Measurements from ENCODE around the gene CAPN3.
A peak's percentile ranks its signal among the peaks of the same experiment; 100 is the strongest.

Gene CAPN3

DNA sequence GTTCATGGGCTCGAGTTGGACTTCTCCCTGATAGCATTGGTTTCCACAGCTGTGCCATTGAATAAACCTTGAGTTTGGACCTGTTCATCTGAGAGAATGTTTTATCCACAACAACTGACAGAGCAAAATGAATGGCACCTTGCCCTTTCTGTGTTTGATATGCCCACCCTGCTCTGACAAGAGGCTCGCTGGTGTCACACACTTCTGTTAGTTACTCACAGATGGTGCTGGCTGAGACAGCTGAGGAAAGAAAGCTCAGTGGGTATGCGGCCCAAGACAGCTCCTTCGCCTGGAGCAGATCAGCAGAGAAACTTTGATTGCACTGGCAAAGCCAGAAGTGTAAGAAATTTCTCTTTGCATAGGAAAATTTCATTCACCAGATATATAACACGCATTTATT, 2.5 kb upstream of the CAPN3 start:
- no peaks in the 10 kb centered on the region for H3K4me1 ChIP-seq (ENCODE audit: insufficient read depth, low read length)
- H3K4me3 ChIP-seq (ENCODE audit: low read length), result no peak overlapping the region
- H3K27ac ChIP-seq (ENCODE audit: low read depth, low read length), result no peak overlapping the region
- H3K9ac ChIP-seq (ENCODE audit: low read depth, low read length), result no peak overlapping the region
- H3K9me3 ChIP-seq (ENCODE audit: insufficient read depth, low read depth, low read length), result no peaks in the 10 kb centered on the region
- no peaks in the 10 kb centered on the region for H3K27me3 ChIP-seq (ENCODE audit: insufficient read depth, low read length)
- 91% methylated on average over 5 of the region's 5 CpGs for WGBS
- no peaks in the 10 kb centered on the region for H3K36me3 ChIP-seq (ENCODE audit: insufficient read depth, low read length)

DNA sequence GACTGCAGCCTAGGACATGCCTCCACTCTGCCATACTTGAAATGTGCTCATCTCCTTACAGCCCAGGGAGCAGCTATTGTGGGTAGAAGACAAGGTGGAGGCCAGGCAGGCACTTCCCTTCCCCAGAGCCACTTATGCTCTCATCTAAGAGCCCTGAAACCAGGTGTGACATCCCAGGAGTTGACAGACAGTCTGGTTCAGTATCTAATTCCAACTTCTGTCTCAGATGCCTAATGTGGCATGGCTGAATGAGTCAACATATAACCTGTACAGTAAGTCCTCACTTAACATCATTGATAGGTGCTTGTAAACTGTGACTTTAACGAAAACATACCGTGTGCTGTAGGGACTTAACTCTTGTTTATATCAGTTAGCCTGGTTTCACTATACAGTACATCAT, 1.2 kb upstream of the CAPN3 start:
- Histone ChIP-seq H3K4me3 (ENCODE audit: low read length) (no peak overlapping the region), H3K36me3 (ENCODE audit: insufficient read depth, low read length) (no peaks in the 10 kb centered on the region), H3K4me1 (ENCODE audit: insufficient read depth, low read length) (peaks cover 7% of the 10 kb centered on the region), H3K27me3 (ENCODE audit: insufficient read depth, low read length) (no peaks in the 10 kb centered on the region), H3K27ac (ENCODE audit: low read depth, low read length) (no peak overlapping the region), H3K9ac (ENCODE audit: low read depth, low read length) (no peak overlapping the region), H3K9me3 (ENCODE audit: insufficient read depth, low read depth, low read length) (no peaks in the 10 kb centered on the region)
- WGBS, result 96% methylated on average over 2 of the region's 2 CpGs

GRCh38 chr15:42359985-42360384, 684 bp downstream of the CAPN3 start:
- Histone ChIP-seq H3K27ac (ENCODE audit: low read depth, low read length) (no peak overlapping the region), H3K4me3 (ENCODE audit: low read length) (no peak overlapping the region), H3K9ac (ENCODE audit: low read depth, low read length) (no peak overlapping the region), H3K27me3 (ENCODE audit: insufficient read depth, low read length) (peaks cover 1% of the 10 kb centered on the region; the same call in 1 of the 2 replicates), H3K36me3 (ENCODE audit: insufficient read depth, low read length) (no peaks in the 10 kb centered on the region), H3K4me1 (ENCODE audit: insufficient read depth, low read length) (peaks cover 17% of the 10 kb centered on the region), H3K9me3 (ENCODE audit: insufficient read depth, low read depth, low read length) (no peaks in the 10 kb centered on the region)
- 75% methylated on average over 6 of the region's 7 CpGs for WGBS

- no peaks in the 10 kb centered on the region for H3K36me3 ChIP-seq (ENCODE audit: insufficient read depth, low read length)
Measured at GRCh38 chr15:42360535-42361112, 1.3 kb downstream of the CAPN3 start.

GRCh38 chr15:42363487-42363886, 4.2 kb downstream of the CAPN3 start:
- peak overlapping the region; percentile 51; the same call in 1 of the 2 replicates for H3K27ac ChIP-seq (ENCODE audit: low read depth, low read length)
- no peak overlapping the region for H3K9ac ChIP-seq (ENCODE audit: low read depth, low read length)
- no peak overlapping the region for H3K4me3 ChIP-seq (ENCODE audit: low read length)
- H3K36me3 ChIP-seq (ENCODE audit: insufficient read depth, low read length), result no peaks in the 10 kb centered on the region
- H3K4me1 ChIP-seq (ENCODE audit: insufficient read depth, low read length), result peaks cover 17% of the 10 kb centered on the region
- H3K9me3 ChIP-seq (ENCODE audit: insufficient read depth, low read depth, low read length), result peaks cover 8% of the 10 kb centered on the region
- WGBS, result no CpG with 5 or more reads among the region's 3 CpGs
- peaks cover 3% of the 10 kb centered on the region; the same call in 1 of the 2 replicates for H3K27me3 ChIP-seq (ENCODE audit: insufficient read depth, low read length)

More at GRCh38 chr15:42360535-42361112, 1.3 kb downstream of the CAPN3 start:
- Histone ChIP-seq H3K4me1 (ENCODE audit: insufficient read depth, low read length) (peaks cover 17% of the 10 kb centered on the region), H3K9ac (ENCODE audit: low read depth, low read length) (no peak overlapping the region), H3K4me3 (ENCODE audit: low read length) (no peak overlapping the region), H3K9me3 (ENCODE audit: insufficient read depth, low read depth, low read length) (no peaks in the 10 kb centered on the region), H3K27me3 (ENCODE audit: insufficient read depth, low read length) (peaks cover 3% of the 10 kb centered on the region; the same call in 1 of the 2 replicates), H3K27ac (ENCODE audit: low read depth, low read length) (no peak overlapping the region)
- WGBS, result 95% methylated on average over 5 of the region's 5 CpGs

- peaks cover 12% of the 10 kb centered on the region for H3K9me3 ChIP-seq (ENCODE audit: insufficient read depth, low read depth, low read length)
- H3K27me3 ChIP-seq (ENCODE audit: insufficient read depth, low read length), result peaks cover 3% of the 10 kb centered on the region; the same call in 1 of the 2 replicates
- H3K9ac ChIP-seq (ENCODE audit: low read depth, low read length), result no peak overlapping the region
- no peak overlapping the region for H3K4me3 ChIP-seq (ENCODE audit: low read length)
- no peaks in the 10 kb centered on the region for H3K36me3 ChIP-seq (ENCODE audit: insufficient read depth, low read length)
- H3K27ac ChIP-seq (ENCODE audit: low read depth, low read length), result peak overlapping the region; percentile 51; the same call in 1 of the 2 replicates
- peaks cover 17% of the 10 kb centered on the region for H3K4me1 ChIP-seq (ENCODE audit: insufficient read depth, low read length)
Measured at GRCh38 chr15:42363942-42364341, 4.6 kb downstream of the CAPN3 start.

- H3K27me3 ChIP-seq (ENCODE audit: insufficient read depth, low read length), result peaks cover 3% of the 10 kb centered on the region; the same call in 1 of the 2 replicates
- peaks cover 17% of the 10 kb centered on the region for H3K4me1 ChIP-seq (ENCODE audit: insufficient read depth, low read length)
- no peaks in the 10 kb centered on the region for H3K36me3 ChIP-seq (ENCODE audit: insufficient read depth, low read length)
- no peak overlapping the region for H3K9ac ChIP-seq (ENCODE audit: low read depth, low read length)
- no peak overlapping the region for H3K27ac ChIP-seq (ENCODE audit: low read depth, low read length)
- H3K4me3 ChIP-seq (ENCODE audit: low read length), result no peak overlapping the region
- 97% methylated on average over 1 of the region's 1 CpG for WGBS
- H3K9me3 ChIP-seq (ENCODE audit: insufficient read depth, low read depth, low read length), result peaks cover 14% of the 10 kb centered on the region
Measured at GRCh38 chr15:42364529-42364928, 5.2 kb downstream of the CAPN3 start.

DNA sequence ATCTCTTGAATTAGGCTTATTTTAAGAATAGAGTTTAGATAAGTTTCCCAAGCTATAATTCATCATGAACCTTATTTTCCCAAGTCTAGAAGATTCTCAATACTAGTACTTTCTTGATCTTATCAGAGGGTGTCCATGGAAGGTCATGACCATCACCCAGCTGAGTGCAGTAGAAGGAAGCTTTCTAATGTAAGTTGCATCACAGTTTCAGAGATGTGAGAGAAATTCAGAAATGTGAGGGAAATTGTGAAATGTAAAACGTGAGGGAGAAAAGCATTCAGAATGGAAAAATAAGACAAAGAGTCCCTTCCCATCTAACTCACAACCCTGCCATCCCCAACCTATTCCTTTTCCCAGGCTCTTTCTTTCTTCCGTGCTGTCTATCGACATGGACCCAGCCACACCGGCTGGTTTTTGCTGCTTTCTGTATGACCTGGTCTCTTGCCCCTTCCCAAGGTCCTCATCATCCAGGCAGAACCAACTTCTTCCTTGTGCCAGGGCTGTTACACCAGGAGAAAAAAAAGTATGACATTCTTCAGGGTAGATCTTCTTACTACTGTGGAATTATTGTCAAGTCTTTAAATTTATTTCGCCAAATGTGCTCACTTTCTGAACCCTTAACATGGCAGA, 6.7 kb downstream of the CAPN3 start:
- Histone ChIP-seq H3K27me3 (ENCODE audit: insufficient read depth, low read length) (peaks cover 3% of the 10 kb centered on the region; the same call in 1 of the 2 replicates), H3K4me1 (ENCODE audit: insufficient read depth, low read length) (peaks cover 17% of the 10 kb centered on the region), H3K27ac (ENCODE audit: low read depth, low read length) (no peak overlapping the region), H3K4me3 (ENCODE audit: low read length) (no peak overlapping the region), H3K9me3 (ENCODE audit: insufficient read depth, low read depth, low read length) (peaks cover 18% of the 10 kb centered on the region), H3K36me3 (ENCODE audit: insufficient read depth, low read length) (no peaks in the 10 kb centered on the region), H3K9ac (ENCODE audit: low read depth, low read length) (no peak overlapping the region)
- over 99% methylated on average over 5 of the region's 5 CpGs for WGBS

GRCh38 chr15:42367041-42367440, 7.7 kb downstream of the CAPN3 start:
- no peaks in the 10 kb centered on the region for H3K36me3 ChIP-seq (ENCODE audit: insufficient read depth, low read length)
- 82% methylated on average over 5 of the region's 5 CpGs for WGBS
- H3K27ac ChIP-seq (ENCODE audit: low read depth, low read length), result no peak overlapping the region
- H3K9me3 ChIP-seq (ENCODE audit: insufficient read depth, low read depth, low read length), result peaks cover 22% of the 10 kb centered on the region
- no peak overlapping the region for H3K9ac ChIP-seq (ENCODE audit: low read depth, low read length)
- H3K4me1 ChIP-seq (ENCODE audit: insufficient read depth, low read length), result peaks cover 17% of the 10 kb centered on the region
- no peak overlapping the region for H3K4me3 ChIP-seq (ENCODE audit: low read length)
- peaks cover 3% of the 10 kb centered on the region; the same call in 1 of the 2 replicates for H3K27me3 ChIP-seq (ENCODE audit: insufficient read depth, low read length)

DNA sequence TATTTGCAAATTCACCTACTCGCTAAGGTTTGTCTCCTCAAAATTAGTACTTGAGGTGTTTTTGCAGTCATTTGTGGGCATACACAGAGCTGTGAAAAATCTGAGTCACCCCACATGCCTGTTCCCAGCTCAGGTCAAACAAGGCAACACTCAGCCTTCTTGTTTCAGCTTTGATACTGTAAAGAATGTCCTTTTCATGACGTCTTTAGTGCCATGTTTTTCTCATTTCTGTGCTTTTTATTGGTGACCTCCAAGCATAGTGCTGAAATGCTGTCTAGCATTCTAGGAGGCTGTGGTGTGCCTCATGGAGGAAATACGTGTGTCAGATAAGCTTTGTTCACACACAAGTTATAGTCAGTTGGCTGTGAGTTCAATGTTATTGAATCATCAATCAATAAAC, 8.8 kb downstream of the CAPN3 start:
- 94% methylated on average over 3 of the region's 3 CpGs for WGBS
- peaks cover 3% of the 10 kb centered on the region; the same call in 1 of the 2 replicates for H3K27me3 ChIP-seq (ENCODE audit: insufficient read depth, low read length)
- no peak overlapping the region for H3K9ac ChIP-seq (ENCODE audit: low read depth, low read length)

DNA sequence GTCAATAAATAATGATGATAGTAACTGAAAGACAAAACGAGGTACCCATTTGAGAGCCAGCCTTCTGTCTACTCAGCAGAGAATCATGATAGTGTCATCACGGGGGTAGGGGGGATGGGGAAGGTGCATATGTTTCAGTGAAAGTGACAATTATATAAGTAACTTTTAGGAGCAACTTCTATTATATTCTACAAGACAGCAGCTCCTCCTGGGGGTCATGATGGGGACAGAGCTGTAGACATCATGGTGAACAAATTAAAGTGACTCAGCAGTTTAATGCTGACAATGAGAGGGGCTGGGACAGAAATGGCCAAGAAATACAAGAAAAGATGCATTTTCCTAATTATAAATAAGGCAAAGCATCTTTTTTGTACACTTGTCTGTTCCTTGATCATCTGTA, 11.8 kb downstream of the CAPN3 start:
- H3K4me1 ChIP-seq (ENCODE audit: insufficient read depth, low read length), result no peaks in the 10 kb centered on the region
- peaks cover 22% of the 10 kb centered on the region for H3K9me3 ChIP-seq (ENCODE audit: insufficient read depth, low read depth, low read length)
- no peak overlapping the region for H3K27ac ChIP-seq (ENCODE audit: low read depth, low read length)
- H3K4me3 ChIP-seq (ENCODE audit: low read length), result no peak overlapping the region
- 93% methylated on average over 2 of the region's 2 CpGs for WGBS
- 0 out of 2 replicates have a peak, but pooled peaks cover 5% of the 10 kb centered on the region for H3K27me3 ChIP-seq (ENCODE audit: insufficient read depth, low read length)
- H3K36me3 ChIP-seq (ENCODE audit: insufficient read depth, low read length), result no peaks in the 10 kb centered on the region
- no peak overlapping the region for H3K9ac ChIP-seq (ENCODE audit: low read depth, low read length)

More for the DNA sequence above, 8.8 kb downstream of the CAPN3 start:
- Histone ChIP-seq H3K27ac (ENCODE audit: low read depth, low read length) (no peak overlapping the region), H3K36me3 (ENCODE audit: insufficient read depth, low read length) (no peaks in the 10 kb centered on the region), H3K4me1 (ENCODE audit: insufficient read depth, low read length) (peaks cover 11% of the 10 kb centered on the region), H3K4me3 (ENCODE audit: low read length) (no peak overlapping the region), H3K9me3 (ENCODE audit: insufficient read depth, low read depth, low read length) (peaks cover 22% of the 10 kb centered on the region)
